ENCODE measurements around the gene PPP1R1B.

Gene PPP1R1B

DNA sequence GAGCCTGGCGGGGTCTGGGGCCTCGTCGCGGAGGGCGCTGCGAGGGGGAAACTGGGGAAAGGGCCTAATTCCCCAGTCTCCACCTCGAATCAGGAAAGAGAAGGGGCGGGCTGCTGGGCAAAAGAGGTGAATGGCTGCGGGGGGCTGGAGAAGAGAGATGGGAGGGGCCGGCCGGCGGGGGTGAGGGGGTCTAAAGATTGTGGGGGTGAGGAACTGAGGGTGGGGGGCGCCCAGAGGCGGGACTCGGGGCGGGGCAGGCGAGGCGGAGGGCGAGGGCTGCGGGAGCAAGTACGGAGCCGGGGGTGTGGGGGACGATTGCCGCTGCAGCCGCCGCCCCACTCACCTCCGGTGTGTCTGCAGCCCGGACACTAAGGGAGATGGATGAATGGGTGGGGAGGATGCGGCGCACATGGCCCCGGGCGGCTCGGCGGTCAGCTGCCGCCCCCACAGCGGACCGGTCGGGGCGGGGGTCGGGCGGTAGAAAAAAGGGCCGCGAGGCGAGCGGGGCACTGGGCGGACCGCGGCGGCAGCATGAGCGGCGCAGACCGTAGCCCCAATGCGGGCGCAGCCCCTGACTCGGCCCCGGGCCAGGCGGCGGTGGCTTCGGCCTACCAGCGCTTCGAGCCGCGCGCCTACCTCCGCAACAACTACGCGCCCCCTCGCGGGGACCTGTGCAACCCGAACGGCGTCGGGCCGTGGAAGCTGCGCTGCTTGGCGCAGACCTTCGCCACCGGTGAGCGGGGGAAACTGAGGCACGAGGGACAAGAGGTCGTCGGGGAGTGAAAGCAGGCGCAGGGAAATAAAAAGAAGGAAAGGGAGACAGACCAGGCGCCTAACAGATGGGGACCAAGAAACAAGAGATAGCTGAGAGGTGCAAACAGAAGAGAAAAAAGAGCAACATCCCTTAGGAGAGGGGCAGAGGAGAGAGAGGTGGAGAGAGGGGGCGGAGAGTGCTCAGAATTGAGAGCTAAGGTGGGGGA lies 41.5 kb downstream of the PPP1R1B start, which contains the start of gene PNMT:
TSS of gene PNMT (plus strand) at position 509 of the 980 bp plus-strand sequence. CDS start at position 532, 23 bp downstream.
- DNase-seq (ENCODE audit: low read depth): peak; percentile 33

DNA sequence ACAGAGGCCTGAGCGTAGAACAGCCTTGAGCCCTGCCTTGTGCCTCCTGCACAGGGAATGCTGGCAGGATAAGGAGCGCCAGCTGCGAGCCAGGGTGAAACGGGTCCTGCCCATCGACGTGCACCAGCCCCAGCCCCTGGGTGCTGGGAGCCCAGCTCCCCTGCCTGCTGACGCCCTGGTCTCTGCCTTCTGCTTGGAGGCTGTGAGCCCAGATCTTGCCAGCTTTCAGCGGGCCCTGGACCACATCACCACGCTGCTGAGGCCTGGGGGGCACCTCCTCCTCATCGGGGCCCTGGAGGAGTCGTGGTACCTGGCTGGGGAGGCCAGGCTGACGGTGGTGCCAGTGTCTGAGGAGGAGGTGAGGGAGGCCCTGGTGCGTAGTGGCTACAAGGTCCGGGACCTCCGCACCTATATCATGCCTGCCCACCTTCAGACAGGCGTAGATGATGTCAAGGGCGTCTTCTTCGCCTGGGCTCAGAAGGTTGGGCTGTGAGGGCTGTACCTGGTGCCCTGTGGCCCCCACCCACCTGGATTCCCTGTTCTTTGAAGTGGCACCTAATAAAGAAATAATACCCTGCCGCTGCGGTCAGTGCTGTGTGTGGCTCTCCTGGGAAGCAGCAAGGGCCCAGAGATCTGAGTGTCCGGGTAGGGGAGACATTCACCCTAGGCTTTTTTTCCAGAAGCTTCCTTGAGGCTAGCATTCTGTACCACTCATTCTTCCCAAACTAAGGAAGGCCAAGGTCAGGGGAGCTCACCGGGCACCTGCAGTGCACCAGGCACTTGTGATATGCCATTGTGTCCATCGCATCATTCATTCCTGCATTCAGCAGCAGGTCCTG lies 43.4 kb downstream of the PPP1R1B start:
- DNase-seq (ENCODE audit: low read depth): no peak

DNA sequence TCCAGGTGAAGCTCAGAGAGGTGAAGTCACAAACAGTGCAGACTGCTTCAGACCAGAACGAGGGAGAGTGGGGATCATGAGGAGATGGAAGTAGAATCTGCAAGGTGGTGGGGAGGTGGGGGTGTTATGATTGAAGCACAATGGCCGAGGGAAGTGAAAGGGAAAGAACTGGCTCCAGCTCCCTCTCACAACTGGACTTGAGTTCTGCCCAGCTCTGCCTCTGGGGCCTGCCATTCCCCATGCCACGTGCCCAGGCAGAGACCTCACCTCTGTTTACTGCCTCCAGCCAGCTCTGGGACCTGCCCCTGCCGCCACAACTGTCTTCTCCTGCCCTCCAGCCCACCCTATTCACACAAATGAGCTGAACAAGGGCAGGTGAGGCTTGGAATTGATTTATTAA lies 44.0 kb downstream of the PPP1R1B start:
- DNase-seq (ENCODE audit: low read depth): no peak

DNA sequence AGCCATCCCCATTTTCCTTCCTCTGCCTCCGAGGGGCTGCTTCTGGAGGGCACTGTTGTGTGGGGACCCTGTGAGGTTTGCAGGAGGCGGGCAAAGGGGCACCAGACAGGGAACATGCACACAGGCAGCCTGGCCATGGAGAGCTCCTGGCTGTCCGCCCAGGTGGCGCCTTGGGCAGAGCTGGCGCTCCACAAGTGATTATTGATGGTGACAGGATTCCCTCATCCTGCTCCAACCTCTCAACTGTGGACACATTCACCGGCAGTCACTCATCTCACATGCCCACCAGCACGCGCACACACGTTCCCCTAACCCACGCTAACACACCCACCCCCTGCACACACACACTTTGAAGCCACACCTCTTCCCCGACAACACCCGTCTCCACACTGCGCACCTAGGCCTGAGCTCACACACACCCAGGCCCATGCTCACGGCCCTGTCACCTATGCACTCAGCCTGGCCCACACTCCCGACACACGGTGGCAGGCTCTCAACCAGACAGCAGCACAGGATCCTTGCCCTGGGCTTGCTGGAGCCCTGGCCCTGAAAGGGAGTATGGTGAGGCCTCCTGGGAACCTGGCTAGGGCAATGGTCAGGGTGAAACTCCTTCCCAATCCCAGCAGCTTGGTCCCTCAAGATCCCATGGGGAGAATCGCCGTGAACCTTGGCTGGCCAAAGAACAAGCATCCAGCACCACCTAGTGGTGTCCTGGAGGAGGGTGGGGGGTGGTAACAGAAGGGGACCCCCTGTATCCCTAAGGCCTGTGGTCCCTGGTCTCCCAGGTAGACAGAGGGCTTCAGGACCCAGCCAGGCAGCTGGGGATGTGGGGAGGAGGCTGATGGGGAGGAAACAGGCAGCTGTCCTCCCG lies 45.1 kb downstream of the PPP1R1B start:
- DNase-seq (ENCODE audit: low read depth): no peak

DNA sequence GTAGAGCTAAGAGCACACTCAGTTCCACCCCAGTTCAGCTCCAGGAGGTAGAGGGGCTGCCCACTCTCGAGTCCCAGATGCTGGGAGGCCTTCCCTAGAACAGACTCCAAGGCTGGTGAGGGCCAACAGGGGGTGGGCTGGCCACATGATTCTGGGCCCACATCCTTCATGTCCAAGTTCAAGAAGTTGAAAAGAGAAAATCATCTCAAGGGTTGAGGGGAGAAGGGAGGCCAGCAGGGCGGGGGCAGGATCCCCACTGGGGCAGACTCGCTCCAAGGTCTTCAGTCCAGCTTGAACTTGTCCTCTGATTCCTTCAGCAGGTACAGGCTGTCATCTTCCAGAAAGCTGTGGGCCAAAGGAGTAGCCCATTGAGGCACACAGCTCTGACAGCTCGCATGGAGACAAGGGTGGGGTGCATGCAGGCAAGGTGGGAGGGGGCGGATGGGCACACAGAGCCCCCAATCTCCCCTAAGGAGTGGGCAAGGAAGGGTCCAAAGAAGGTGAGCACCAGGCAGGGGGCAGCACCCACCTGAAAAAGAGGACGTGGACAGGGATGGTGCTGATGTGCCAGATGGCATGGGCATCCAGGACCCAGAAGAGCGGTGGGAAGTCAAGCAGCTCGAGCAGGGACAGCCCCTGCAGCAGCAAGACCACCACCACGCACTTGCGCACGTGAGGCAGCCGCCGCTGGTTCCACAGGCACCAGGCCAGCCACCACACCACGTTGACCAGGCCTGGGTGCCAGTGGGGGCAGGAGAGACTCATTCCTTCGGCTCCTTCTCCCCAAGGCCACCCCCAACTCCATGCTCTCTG lies 46.0 kb downstream of the PPP1R1B start:
- no peak for DNase-seq (ENCODE audit: low read depth)

DNA sequence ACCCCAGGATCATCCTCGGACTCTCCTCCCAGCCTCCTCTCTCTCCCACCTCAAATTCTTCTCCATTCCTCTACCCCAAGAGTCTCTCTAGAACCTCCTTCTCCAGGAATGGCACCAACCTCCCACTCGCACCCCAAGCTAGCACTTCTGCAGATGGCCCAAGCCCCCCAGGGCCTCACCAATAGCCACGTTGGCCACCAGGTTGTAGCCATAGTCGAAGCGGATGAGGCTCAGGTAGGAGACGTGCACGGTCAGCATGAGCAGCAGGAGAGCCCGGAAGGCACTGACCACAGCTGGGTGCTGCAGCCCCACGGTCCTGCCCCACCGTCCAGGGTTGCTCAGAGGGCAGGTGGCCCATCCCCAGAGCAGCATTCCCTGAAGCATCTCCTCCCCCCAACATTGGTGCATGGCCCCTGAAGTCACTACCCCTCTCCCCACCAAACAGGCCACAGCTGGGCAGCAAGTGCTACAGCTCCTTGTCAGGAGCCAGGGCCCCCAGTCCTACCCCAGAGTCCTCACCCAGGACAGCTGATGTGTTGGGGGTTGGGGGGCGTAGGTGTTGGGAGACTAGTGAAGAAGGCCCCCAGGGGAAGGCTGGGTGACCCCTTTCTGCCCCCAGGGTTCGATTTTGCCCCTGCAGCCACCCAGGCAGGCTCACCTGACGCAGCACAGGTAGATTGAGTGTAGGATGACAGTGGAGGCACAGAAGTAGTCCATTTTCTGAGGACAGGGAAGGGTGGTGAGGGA lies 46.8 kb downstream of the PPP1R1B start:
- DNase-seq (ENCODE audit: low read depth): no peak

DNA sequence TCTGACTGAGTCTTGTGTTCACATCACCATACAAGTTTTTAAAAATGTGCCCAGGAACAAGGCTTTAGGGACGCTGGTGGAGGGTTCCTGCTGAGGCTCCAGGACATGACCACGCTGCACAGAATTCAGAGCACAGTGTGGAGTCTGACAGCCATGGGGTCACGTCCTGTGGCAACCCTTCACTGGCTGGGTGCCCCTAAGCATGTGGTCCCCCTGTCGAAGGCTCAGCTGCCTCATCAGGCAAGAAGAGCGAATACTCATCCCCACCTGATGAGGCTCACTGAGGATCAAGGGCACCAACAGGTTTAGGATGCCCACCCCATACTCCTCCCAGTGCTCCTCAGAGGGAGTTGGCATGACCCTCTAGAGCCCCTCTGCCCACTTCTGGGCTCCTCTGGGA lies 47.4 kb downstream of the PPP1R1B start:
- DNase-seq (ENCODE audit: low read depth): no peak

DNA sequence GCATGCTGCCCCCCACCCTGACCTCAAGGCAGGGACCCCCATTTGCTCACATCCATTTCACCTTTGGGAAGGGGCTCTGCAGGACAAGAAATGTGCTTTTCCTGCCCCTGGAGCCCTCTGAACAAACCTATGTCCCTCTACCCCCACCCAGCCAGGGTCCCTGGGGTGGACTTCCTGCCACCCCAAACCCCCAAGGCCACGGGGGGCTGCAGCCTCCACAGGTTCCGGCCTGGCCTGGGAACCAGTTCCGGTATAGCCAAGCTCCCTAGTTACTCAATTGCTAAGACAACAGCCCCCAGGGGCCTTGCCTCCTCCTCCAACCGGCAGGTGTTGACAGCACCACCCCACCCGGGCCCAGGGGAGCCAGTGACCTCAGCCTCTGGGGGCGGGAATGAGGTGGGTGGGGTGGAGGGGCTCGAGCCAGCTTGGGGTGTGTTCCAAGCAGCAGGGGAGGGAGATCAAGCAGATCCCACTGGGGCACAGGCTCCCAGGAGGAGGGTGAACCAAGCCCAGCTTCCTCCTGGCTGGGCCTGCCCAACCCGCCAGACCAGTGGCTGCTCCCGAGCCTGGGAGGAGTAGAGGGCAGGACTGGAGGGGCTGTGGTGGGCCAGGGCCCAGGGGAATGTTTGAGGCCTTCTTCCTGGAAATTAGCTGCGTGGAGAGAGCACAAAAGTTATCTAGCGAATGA lies 48.1 kb downstream of the PPP1R1B start:
- DNase-seq (ENCODE audit: low read depth): no peak

DNA sequence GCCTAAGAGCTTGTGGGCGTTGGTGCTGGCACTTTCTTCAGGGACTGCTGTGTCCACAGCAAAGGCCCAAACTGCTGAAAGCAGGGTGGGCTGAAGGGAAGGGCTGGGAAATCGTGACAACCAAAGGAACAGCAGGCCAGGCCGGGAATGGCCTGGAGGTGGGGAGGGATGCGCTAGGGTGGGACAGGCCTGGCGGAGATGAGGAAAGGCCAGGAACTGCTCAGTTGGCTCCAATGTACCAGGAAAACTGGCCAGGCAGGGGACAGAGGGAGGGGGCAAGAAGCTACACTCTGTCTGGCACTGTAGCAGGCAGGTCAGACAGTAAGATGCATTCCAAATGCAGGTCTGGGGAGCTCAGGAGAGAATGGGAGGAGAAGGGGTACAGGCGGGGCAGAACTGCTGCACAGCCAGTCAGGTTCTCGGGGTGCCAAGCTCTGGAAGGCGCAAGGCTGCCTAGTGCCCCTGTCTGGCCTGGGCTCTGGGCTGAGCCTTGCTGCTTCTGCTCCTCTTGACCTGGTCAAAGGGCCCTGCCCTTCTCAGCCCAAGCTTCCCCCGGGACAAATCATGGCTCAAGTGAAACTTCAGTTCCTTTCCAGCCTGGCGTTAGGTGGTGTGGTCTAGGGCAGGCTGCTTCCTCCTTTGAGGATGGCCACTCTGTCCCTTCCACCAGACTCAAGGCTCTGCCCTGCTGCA lies 48.8 kb downstream of the PPP1R1B start:
- no peak for DNase-seq (ENCODE audit: low read depth)

DNA sequence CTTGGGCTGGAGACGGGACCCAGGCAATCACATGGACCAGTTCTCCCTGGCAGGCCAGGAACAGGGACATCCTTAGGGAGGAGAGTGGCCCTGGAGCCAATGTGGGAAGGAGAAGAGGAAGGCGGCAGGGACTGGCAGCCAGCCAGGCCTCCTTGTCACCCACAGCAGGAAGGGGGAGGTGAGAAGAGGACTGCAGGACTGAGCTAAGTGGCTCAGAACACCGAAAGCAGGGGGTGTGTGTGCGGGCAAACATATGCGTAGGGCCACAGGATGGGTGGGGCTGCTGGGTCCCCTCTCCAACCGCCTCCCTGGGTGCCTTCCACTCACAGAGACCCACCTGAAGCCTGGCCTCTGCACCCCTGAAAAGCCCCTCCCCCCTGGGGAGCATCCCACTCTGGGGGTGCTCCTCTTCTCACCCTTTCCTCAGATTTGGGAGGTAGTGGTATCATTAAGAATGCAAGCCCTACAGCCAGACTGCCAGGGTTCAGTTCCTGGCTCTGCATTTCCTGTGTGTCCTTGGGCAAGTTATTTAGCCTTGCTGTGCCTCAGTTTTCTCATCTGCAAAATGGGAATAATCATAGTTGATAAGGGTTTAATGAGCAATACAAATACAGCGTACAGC lies 49.6 kb downstream of the PPP1R1B start:
- peak; percentile 24 for DNase-seq (ENCODE audit: low read depth)

DNA sequence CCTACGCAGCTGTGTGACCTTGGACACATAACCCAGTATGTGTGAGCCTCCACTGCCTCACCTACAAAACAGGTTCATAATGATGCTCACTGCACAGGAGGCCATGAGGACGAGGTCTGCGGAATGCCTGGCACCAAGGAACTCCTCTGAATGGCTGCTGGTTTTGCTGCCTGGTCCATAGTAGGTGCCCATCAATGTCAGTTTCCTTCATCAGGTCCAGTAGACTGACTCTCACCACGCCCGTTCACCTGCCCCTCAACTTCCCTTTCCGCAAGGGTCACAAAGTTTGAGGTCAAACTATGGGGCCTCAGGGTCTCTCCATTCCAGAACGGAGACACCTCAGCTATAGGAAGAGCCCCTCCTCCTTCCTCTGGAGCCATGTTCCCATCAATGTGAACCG lies 50.3 kb downstream of the PPP1R1B start:
- no peak for DNase-seq (ENCODE audit: low read depth)

DNA sequence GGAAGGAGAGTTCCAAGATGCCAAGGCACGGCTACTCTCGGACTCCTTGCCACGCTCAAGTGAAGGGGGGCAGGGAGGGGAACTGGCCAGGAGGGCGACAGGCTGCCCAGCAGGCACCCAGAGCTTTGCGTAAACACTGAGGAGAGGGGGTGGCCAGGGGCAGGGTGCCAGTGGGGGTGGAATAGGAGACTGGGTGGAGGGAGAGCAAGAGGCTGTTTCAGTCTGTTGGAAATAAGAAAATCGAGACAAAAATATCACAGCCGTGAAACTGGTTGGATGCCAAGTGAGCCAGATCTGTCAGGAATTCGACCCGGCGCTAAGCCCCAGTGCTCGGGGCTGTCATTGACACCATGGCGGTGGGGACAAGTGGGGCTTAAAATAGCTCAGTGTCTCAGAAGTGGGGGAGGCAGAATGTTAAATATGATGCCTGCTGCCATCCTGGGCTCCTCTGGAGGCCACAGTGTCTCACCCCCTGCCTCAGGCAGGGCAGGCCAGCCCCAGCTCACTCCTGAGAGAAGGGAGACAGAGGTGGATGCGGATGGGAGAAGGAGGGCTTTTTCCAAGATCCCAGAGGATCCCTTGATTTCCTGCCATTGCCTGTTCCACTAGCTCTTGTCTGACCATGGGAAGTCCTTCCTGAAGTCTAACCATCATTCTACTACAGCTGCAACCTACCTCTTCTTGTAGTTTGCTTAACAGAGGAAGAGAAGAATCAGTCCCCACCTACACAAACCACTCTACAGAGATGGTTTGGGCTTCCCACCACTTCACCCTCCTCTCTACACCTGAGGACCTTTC lies 51.0 kb downstream of the PPP1R1B start:
- DNase-seq (ENCODE audit: low read depth): no peak

DNA sequence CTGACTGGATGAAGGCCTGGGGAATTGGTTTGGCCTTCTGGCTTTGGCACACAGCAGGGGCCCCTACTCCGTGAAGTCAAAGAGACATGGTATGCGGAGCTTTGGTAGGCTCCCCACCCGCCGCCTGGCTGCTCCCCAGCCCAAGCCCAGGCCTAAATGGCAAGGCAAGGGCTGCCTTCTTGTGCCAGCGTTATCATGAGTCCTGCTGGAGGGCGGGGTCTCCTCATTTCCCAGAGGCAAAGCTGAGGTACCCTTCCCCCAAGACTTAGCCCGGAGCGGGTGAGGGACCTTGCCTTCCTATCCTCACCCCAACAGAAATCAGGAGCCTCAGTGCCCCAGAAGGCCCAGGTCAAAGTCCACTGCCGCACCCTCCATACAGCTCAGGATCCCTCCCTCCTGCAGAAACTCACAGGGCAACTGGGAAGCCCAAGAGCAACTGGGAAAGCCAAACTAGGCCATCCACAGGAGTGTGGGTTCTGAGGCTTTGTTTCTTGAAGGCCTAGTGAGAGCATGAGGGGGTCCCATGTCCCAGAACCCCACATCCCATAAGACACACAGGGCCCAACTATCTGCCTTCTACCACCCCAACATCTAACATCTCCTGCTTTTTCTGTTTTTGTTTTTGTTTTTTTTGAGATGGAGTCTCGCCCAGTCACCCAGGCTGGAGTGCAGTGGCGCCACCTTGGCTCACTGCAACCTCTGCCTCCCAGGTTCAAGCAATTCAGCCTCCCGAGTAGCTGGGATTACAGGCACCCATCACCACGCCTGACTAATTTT lies 51.8 kb downstream of the PPP1R1B start:
- DNase-seq (ENCODE audit: low read depth): no peak

DNA sequence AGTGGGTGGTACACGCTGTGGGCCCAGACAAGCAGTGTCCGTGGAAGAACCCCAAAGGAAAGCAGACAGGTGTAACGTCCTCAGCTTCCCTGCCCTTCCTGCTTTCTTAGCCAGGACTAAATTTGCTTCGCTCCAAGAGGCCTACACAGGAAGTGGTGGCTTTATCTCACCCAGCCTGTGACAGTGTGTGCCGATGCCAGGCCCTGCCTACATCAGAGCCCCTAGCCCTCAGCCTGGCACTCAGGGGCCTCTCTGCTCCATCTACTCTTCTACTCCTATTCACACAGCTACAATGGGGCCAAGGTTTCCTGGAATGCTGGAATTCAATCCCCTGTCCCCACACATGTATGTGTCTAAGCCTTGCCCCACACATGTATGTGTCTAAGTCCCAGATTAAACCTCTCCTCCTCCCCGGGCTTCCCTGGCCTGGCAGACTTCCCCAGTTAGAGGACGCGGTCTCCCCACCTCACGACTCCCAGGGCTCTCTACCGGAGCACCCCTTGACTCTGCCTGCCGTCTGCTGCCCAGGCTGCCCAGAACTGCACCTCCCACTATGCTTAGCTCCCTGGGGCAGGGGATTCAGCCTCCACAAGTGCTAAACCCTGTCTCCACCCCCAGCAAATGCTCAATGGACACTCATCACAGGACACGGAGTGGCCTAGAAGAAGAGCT lies 52.9 kb downstream of the PPP1R1B start:
- DNase-seq (ENCODE audit: low read depth): peak; percentile 21

DNA sequence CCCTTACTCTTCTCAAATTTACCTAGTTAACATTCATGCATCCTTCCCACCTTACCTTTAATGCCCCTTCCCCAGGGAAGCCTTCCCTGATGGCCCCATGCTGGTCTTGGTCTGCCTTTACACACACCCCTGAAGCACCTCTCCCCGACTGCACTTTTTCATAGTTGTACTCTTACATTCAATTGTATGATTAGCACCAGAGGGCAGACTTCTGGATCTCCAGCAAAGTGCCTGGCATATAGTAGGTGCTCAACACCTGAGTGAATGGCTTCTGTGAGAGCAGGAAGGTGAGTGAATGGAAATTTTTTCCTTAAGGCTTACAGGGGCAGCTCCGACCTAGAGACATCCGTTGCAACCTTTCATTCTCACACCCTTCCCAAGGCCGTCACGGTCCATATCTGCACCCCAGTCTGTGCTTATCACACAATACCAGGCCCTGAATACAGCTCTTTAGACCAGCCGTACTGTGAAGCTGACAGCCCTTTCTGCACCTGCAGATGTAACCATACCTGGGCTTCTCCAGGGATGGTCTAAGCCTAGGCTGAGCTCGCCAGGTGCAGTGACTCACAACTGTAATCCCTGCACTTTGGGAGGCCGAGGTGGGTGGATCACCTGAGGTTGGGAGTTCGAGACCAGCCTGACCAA lies 56.7 kb downstream of the PPP1R1B start:
- DNase-seq (ENCODE audit: low read depth): no peak
